Mesothelial cell of epicardium (in vitro differentiated cells): ENCODE results near the gene FIGN. TPM values are rescaled to one million over a fixed set of nuclear protein-coding genes. Genes with fewer than 3 reads are reported as not detected.

Source experiments
- DNase-seq, 2 experiments: peaks; one replicate each; pipeline ENCODE4 v3.0.0; 2021; ENCODE audit warnings: low spot score in 2 of 2; ENCODE audit not compliant: unreplicated experiment in 2 of 2
- H3K27ac Mint-ChIP-seq: 2 replicates; pipeline ENCODE4 v1.8.0; 2021; ENCODE audit warnings: mixed read lengths
- H3K27me3 Mint-ChIP-seq: 2 replicates; pipeline ENCODE4 v1.8.0; 2021; ENCODE audit warnings: low read depth, mixed read lengths
- H3K36me3 Mint-ChIP-seq: 2 replicates; pipeline ENCODE4 v1.8.0; 2021; ENCODE audit warnings: mixed read lengths
- H3K4me1 Mint-ChIP-seq: 2 replicates; pipeline ENCODE4 v1.8.0; 2021; ENCODE audit warnings: mixed read lengths
- H3K4me3 Mint-ChIP-seq: 2 replicates; pipeline ENCODE4 v1.8.0; 2021; ENCODE audit warnings: mild to moderate bottlenecking, moderate library complexity, mixed read lengths
- H3K9me3 Mint-ChIP-seq: 2 replicates; pipeline ENCODE4 v1.8.0; 2021; ENCODE audit warnings: mixed read lengths
- CTCF ChIP-seq: fragments of 200-600 bp; sonication (generic); IDR thresholded peaks from one replicate; pipeline ENCODE4 v1.5.0; 2021; ENCODE audit warnings: antibody characterized with exemption; ENCODE audit not compliant: unreplicated experiment
- total RNA-seq: library from RNA; stranded (reverse); gene quantifications from 3 replicates; pipeline ENCODE4 v1.2.1, GENCODE V29; 2021

The FIGN gene
- total RNA-seq, 1 donor from 2014 or later = 11.5 TPM

- Mint-ChIP-seq H3K27me3 (no peaks in the 10 kb centered on the region), H3K4me1 (peaks cover 33% of the 10 kb centered on the region), H3K27ac (peak overlapping the region; percentile 64), H3K9me3 (no peaks in the 10 kb centered on the region), H3K4me3 (peak overlapping the region; percentile 86), H3K36me3 (no peaks in the 10 kb centered on the region)
- TF ChIP-seq CTCF = no peak
- DNase-seq = no peak
These were observed 725 bp downstream of the FIGN start for GRCh38 chr2:163734881-163735684.

GRCh38 chr2:163734401-163734800 is 1.4 kb downstream of the FIGN start:
- H3K4me3 Mint-ChIP-seq = peak overlapping the region; percentile 86
- no peak for DNase-seq
- no peak for TF ChIP-seq CTCF
- H3K9me3 Mint-ChIP-seq = no peaks in the 10 kb centered on the region
- H3K27me3 Mint-ChIP-seq = no peaks in the 10 kb centered on the region
- no peaks in the 10 kb centered on the region for H3K36me3 Mint-ChIP-seq
- H3K4me1 Mint-ChIP-seq = peaks cover 33% of the 10 kb centered on the region
- no peak overlapping the region for H3K27ac Mint-ChIP-seq

GRCh38 chr2:163733956-163734355 is 1.9 kb downstream of the FIGN start:
- Mint-ChIP-seq H3K4me1 (peaks cover 33% of the 10 kb centered on the region), H3K27ac (no peak overlapping the region), H3K27me3 (no peaks in the 10 kb centered on the region), H3K9me3 (no peaks in the 10 kb centered on the region), H3K4me3 (peak overlapping the region; percentile 86), H3K36me3 (no peaks in the 10 kb centered on the region)
- TF ChIP-seq CTCF = no peak
- DNase-seq = no peak

GRCh38 chr2:163733301-163733938 is 2.4 kb downstream of the FIGN start:
- Mint-ChIP-seq H3K27ac (no peak overlapping the region), H3K4me3 (peak overlapping the region; percentile 86), H3K9me3 (no peaks in the 10 kb centered on the region), H3K4me1 (peaks cover 33% of the 10 kb centered on the region), H3K27me3 (no peaks in the 10 kb centered on the region), H3K36me3 (no peaks in the 10 kb centered on the region)
- no peak for DNase-seq
- no peak for TF ChIP-seq CTCF

GRCh38 chr2:163732727-163733126 is 3.1 kb downstream of the FIGN start:
- no peak for TF ChIP-seq CTCF
- Mint-ChIP-seq H3K27ac (no peak overlapping the region), H3K4me3 (no peak overlapping the region), H3K36me3 (no peaks in the 10 kb centered on the region), H3K4me1 (peaks cover 34% of the 10 kb centered on the region), H3K9me3 (no peaks in the 10 kb centered on the region), H3K27me3 (no peaks in the 10 kb centered on the region)
- DNase-seq = no peak
